SU-DHL-6 (cell line): ENCODE results near the gene TEKT3.

ENCODE experiments used
- H2AFZ ChIP-seq: fragments of 200-600 bp; sonication (generic); 2 replicates; pipeline ENCODE4 v1.6.1; 2014; ENCODE audit warnings: low read depth, mild to moderate bottlenecking, moderate library complexity, mixed read lengths, antibody characterized with exemption, low read length; ENCODE audit not compliant: severe bottlenecking
- H3F3A ChIP-seq: fragments of 200-600 bp; shearing (Covaris generic); 2 replicates; pipeline ENCODE4 v1.6.0; 2016; ENCODE audit warnings: antibody characterized with exemption, mild to moderate bottlenecking; ENCODE audit not compliant: insufficient read depth
- H3K27ac ChIP-seq: fragments of 200-600 bp; sonication (generic); 2 replicates; pipeline ENCODE4 v1.5.1; 2016; ENCODE audit warnings: low read depth, mild to moderate bottlenecking, low read length, moderate library complexity, mixed read lengths
- H3K27me3 ChIP-seq: fragments of 200-600 bp; sonication (generic), shearing (Covaris generic); 2 replicates; pipeline ENCODE4 v1.6.0; 2014; ENCODE audit warnings: mild to moderate bottlenecking, low read length
- H3K36me3 ChIP-seq: fragments of 200-600 bp; sonication (generic); 2 replicates; pipeline ENCODE4 v1.6.1; 2014; ENCODE audit warnings: mild to moderate bottlenecking, low read length, mixed read lengths
- H3K4me2 ChIP-seq: fragments of 300-600, 200-600 bp; shearing (Covaris generic), sonication (generic); 2 replicates; pipeline ENCODE4 v1.6.0; 2014; ENCODE audit warnings: low read length, low read depth, mild to moderate bottlenecking; ENCODE audit not compliant: poor library complexity, severe bottlenecking
- H3K4me3 ChIP-seq: fragments of 200-600 bp; sonication (generic); 2 replicates; pipeline ENCODE4 v1.5.1; 2014; ENCODE audit warnings: antibody characterized with exemption, low read length, mild to moderate bottlenecking, mixed read lengths; ENCODE audit not compliant: insufficient read depth, poor library complexity, severe bottlenecking
- H3K79me2 ChIP-seq: fragments of 200-600 bp; sonication (generic); 2 replicates; pipeline ENCODE4 v1.6.1; 2014; ENCODE audit warnings: mild to moderate bottlenecking, low read length, moderate library complexity; ENCODE audit not compliant: insufficient read depth
- H3K9ac ChIP-seq: fragments of 200-600 bp; sonication (generic); 2 replicates; pipeline ENCODE4 v1.7.0; 2014; ENCODE audit warnings: mild to moderate bottlenecking, low read length
- H3K9me2 ChIP-seq: fragments of 200-600 bp; sonication (generic); replicated peaks from 2 replicates; pipeline ENCODE4 v1.6.1; 2014; ENCODE audit warnings: low read length; ENCODE audit not compliant: insufficient read depth
- H3K9me3 ChIP-seq: fragments of 200-600 bp; sonication (generic); 2 replicates; pipeline ENCODE4 v1.6.1; 2014; ENCODE audit warnings: low read length, mixed read lengths; ENCODE audit not compliant: insufficient read depth
- H4K20me1 ChIP-seq: fragments of 200-600 bp; sonication (generic); 2 replicates; pipeline ENCODE4 v1.6.1; 2014; ENCODE audit warnings: low read depth, mild to moderate bottlenecking, antibody characterized with exemption, low read length, moderate library complexity, mixed read lengths
- CTCF ChIP-seq: fragments of 200-600 bp; sonication (generic); IDR thresholded peaks from one replicate; pipeline ENCODE4 v1.5.1; 2017; ENCODE audit warnings: antibody characterized with exemption, mild to moderate bottlenecking, low read length, moderate library complexity; ENCODE audit not compliant: insufficient read depth, poor library complexity, severe bottlenecking
- EZH2phosphoT487 ChIP-seq: fragments of 200-600 bp; sonication (generic), shearing (Covaris generic); conservative IDR thresholded peaks from 2 replicates; pipeline ENCODE4 v1.6.1; 2018; ENCODE audit warnings: mild to moderate bottlenecking, antibody characterized with exemption, low read length, moderate library complexity, mixed read lengths

The TEKT3 gene

DNA sequence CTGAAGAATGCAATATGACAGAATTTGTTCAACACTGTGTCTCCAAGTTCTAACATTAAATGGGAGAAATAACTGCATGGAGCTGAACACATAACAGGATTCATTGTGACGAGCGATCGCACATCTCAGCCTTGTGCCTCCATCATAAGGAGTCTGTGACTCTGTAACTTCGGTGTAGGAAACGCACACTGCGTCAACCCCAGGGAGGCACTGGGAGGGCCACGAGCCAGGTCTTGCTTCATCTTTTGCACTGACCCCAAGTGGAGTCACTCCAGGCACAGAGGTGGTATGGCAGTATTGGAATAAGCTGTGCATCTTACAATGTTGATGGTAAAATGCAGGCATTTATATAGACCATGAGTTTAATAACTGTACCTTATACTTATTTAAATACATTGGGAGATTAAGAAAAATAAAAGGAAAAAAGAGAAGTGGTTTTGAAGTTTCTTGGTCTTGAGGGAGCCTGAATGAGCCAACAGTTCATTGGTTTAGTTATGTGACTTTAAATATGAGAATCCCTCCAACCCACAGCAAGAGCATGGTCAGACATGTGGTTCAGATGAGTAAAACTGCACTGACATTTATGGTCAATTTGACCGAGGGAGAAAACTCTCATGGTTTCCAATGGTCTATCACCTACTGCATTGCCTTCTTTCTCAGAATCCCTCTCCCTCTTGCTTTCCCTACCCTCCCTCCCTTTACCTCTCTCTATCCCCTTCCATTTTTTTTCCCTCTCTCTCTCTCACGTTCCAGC, 70.6 kb downstream of the TEKT3 start:
- H4K20me1 ChIP-seq: no peaks in the 10 kb centered on the region
- H3K9ac ChIP-seq: no peak overlapping the region
- H3K36me3 ChIP-seq: no peaks in the 10 kb centered on the region
- H3K4me2 ChIP-seq: no peak overlapping the region
- TF ChIP-seq EZH2phosphoT487 (no peak), CTCF (no peak)
- no peaks in the 10 kb centered on the region for H3K9me2 ChIP-seq
- H3K79me2 ChIP-seq: no peaks in the 10 kb centered on the region
- H3F3A ChIP-seq: no peaks in the 10 kb centered on the region
- no peak overlapping the region for H3K4me3 ChIP-seq
- no peaks in the 10 kb centered on the region for H3K27me3 ChIP-seq
- no peaks in the 10 kb centered on the region for H3K9me3 ChIP-seq
- H2AFZ ChIP-seq: no peak overlapping the region
- H3K27ac ChIP-seq: no peak overlapping the region

DNA sequence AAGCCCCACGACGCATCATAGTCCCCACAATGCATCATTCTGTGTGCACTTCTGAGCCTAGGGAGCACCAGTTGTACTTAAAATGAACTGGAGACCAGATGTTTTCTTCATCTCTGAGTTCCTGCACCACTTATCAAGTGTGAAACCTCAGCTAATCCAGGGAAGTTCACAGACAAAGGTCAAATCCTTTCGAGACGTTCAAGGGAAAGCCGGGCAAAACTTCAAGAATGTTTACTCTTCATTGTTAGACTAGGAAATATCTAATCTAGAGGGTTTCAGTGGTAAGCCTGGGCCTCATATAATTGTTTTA, 71.7 kb downstream of the TEKT3 start:
- Histone ChIP-seq H3K79me2 (no peaks in the 10 kb centered on the region), H3F3A (no peaks in the 10 kb centered on the region), H3K4me2 (no peak overlapping the region), H3K9me2 (no peaks in the 10 kb centered on the region), H3K4me3 (no peak overlapping the region), H3K9me3 (no peaks in the 10 kb centered on the region), H3K27ac (no peak overlapping the region), H4K20me1 (no peaks in the 10 kb centered on the region), H2AFZ (no peak overlapping the region), H3K9ac (no peak overlapping the region), H3K27me3 (no peaks in the 10 kb centered on the region), H3K36me3 (no peaks in the 10 kb centered on the region)
- TF ChIP-seq CTCF (no peak), EZH2phosphoT487 (no peak)

- TF ChIP-seq CTCF (no peak), EZH2phosphoT487 (no peak)
- no peaks in the 10 kb centered on the region for H4K20me1 ChIP-seq
Observed at GRCh38 chr17:15269087-15269779, 72.2 kb downstream of the TEKT3 start.

More at GRCh38 chr17:15269087-15269779, 72.2 kb downstream of the TEKT3 start:
- Histone ChIP-seq H3K9me2 (no peaks in the 10 kb centered on the region), H2AFZ (no peak overlapping the region), H3K4me2 (no peak overlapping the region), H3K4me3 (no peak overlapping the region), H3K79me2 (no peaks in the 10 kb centered on the region), H3K36me3 (no peaks in the 10 kb centered on the region), H3K27me3 (no peaks in the 10 kb centered on the region), H3K9me3 (no peaks in the 10 kb centered on the region), H3K9ac (no peak overlapping the region), H3K27ac (no peak overlapping the region), H3F3A (no peaks in the 10 kb centered on the region)
